Inflammatory macrophage treated with lipopolysaccharide for 1 hour (primary cell): ENCODE results near the gene AGAP1.
"Not testable (repeated sequence)": the region's sequence is repeated elsewhere in the genome, so short reads cannot be mapped to it uniquely, and the experiment has no call there.

ENCODE experiments used
- DNase-seq, 2 donors: peaks; one replicate each; pipeline ENCODE4 v3.0.0-alpha.2; 2020 to 2022

Gene AGAP1

DNA sequence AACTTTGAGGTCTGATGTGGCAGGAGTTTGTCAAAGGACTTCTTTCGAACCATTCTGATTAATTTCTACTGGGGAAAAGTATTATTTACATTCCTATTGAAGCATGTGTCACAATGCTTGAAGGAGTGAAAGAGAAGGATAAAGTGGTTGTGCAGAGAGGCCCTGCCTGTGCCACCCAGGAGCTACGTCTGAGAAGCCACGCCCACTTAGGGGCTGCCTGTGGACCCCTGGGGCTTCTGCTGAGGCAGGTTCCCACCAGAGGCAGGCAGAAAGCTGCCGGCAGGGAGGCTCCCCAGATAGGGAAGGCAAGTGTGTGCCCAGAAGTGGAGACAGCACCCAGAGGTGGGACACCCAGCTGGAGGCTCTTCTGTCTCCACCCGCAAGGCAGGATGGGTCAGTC, 627.0 kb downstream of the AGAP1 start:
- DNase-seq: no peak

DNA sequence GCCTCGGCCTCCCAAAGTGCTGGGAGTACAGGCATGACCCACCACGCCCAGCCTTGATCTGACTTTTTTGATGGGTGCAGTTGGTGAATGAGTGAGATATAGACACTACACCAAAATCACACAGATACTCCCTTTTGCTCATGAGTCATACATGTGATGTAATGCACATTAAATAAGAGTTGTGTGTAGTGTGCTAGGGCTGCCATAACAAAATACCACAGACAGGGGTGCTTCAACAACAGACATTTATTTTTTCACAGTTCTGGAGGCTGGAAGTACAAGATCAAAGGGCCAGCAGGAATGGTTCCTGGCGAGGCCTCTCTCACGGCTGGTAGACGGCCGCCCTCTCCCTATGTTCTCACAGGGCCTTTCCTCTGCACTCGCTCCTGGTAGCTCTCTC, 627.7 kb downstream of the AGAP1 start:
- no peak for DNase-seq

DNA sequence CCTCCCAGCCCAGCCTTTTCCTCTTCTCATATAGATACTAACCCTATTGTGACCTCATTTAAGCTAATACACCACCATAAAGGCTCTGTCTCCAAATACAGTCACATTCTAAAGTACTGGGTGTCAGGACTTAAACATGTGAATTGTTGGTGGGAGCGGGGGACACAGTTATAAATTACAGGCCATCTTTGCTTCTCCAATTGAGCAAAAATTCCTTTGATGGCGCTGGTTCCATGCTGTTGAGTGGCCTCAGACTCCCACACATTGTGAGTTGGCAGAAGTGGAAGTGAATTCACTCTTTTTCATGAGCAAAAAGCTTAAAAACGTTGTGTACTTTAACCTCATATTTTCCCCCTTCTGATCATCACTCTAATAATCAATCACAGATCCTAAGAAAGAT, 628.4 kb downstream of the AGAP1 start:
- DNase-seq: no peak

DNA sequence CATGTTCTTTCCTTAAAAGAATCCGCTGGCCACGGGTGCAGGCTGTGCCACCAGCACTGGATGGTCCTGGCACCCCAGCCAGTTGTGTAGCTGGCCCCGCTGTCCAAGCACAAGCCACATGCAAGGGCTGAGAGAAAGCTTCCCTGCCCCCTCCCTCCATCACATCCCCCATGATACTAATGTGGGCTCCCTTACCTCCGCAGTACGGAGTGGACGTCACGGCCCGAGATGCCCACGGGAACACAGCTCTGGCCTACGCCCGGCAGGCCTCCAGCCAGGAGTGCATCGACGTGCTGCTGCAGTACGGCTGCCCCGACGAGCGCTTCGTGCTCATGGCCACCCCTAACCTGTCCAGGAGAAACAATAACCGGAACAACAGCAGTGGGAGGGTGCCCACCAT, 629.9 kb downstream of the AGAP1 start:
- DNase-seq: no peak

DNA sequence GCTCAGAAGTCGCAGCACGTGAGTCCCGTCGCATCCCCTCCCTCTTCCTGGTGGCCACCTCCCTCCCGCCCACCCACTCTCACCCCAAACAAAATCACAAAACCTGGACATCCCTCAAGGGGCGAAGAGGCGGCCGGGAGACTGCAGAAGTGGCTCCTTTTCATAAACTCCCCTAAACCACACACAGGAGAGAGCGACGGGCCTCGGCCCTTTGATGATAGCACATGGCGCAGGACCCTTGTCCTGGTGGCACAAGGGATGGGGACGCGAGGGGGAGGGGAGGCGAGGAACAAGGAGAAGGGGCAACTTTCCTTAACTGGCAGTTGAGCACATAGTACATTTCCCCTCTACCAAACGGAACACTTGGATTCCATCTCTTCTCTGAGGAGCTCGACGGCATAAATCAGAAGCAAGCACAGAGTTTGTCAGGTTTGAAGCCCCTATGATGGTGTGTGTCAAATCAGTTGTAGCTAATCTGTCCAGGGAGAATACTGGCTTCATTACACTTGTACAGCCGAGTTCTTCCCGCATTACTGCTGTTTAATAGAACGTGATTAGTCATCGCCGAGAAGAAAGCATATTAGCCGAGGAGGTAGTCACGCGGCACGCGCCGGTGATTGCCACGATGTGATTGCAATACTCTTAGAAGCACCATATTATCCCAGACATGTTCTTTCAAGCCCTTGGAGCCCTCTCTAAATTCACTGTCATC, 630.5 kb downstream of the AGAP1 start:
- no peak for DNase-seq

DNA sequence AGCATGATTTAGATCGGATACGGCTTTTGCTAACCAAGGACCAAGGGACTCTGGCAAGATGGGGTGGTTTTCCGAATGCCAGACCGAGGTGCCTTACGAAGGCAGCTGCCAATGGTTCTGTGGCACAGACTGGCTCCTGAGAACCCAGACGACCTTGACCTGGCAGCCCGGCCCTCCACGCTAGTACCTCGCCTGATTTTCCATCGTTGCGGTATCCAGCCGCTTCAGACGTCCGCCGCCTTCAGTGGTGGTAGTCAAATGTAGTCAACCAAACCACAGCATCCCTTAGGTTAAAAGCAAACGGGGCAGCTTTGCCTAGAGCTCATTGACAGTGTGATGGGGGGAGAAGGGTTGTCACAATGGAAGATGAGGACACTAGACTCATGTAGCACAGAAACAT, 631.7 kb downstream of the AGAP1 start:
- no peak for DNase-seq

DNA sequence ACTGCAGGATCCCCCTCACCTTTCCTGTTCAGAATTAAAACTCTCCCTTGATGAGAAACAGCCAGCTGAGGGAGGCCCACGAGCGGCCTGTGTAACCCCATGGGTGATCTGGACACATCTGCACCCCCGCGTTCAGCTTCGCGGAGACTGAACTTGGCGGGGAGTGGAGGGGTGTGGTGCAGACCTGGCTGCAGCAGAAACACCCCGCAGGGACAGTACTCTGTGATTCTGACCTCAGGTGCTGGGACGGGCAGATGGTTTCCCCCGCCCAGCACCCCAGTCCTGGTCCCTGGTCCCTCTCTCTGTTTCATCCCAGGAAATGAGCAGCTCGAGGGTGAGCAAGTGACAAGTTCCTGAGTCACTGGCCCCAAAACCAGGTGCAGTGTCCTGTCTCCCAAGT, 633.2 kb downstream of the AGAP1 start:
- DNase-seq: no peak

DNA sequence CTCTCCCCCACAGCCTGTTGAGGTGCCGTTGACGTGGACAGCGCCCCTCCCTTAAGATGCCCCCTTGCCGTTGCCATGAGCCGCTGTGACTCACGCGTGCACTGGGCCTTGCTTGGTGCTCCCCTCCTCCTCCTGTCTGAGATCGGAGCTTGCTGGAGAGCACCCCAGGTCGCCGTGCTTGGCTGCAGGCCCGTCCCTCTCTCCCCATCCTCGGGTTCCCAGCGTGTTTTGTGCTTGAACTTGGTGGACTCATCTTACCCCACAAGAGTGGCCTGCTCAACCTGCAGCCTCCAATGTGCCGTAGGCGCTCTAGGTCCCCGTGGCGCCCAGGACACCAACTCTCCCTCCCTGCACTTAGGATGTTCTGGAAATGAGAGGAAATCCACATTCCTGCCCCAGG, 634.5 kb downstream of the AGAP1 start:
- DNase-seq: no peak

DNA sequence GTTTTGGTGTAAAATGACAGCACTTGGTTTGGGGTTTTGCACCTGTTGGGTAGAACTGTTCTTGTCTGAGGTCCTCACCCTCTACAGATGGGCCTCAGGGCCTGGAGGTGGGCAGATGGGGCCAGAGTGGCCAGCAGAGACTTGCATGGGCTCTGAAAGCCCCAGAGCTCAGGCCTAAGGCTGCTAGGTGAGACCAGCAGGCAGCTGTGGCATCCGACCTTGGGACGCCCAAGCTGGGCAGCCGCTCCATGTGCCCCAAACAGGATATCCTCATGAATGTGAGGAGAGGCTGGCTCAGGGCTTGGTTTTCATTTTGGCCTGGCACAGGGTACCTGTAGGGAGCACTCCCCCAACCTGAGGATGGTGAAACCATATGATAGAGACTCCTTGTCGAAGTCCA, 636.1 kb downstream of the AGAP1 start:
- no peak for DNase-seq

GRCh38 chr2:236130349-236130998, 636.6 kb downstream of the AGAP1 start:
- no peak for DNase-seq

- no peak for DNase-seq
Observed at GRCh38 chr2:236131073-236131692, 637.3 kb downstream of the AGAP1 start.

DNA sequence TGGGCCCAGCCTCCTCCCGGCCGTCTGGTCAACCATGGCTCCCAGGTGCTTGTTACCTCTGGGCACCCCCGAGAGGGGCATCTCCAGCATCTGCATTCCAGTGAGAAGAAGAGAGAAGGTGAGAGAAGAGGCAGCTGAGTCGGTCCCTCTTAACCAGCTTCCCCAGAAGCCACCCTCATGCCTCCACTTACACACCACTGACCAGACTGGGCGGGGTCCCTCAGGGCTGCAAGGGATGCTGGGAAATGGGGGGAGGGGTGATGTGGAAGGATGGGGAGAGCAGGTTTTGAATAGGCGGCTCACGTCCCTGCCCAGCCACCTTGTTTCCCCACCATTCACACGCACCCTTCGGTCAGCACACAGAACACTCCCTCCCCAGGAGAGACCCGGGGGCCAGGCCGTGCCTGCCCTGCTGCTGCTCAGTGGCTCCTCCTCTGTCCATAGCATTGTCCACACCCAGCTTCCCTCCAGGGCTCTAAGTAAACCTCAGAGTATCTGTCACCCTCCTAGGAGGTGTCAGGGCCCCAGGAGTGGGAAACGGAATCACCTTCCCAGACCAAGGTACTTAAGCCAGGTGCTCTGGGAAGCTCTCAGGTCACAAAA, 639.7 kb downstream of the AGAP1 start:
- no peak for DNase-seq

DNA sequence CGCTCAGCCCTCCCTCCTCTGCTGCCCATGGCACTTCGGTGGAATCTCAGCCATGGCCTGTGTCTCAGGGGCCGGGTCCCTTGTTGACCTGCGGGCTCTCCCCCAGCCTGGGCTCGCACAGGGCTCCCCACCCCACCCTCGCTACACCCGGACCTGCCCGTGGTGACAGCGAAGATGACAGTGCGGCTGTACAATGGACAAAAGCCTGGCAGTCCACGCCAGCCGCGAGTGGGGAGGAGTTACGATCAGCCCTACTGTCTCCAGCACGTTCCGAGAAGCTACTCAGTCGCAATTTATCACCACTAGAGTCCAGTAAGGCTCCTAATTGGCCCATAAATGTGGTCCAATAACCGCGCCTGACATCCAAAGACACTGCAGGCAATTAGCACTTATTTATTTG, 642.7 kb downstream of the AGAP1 start:
- no peak for DNase-seq

GRCh38 chr2:236137066-236137465, 643.2 kb downstream of the AGAP1 start:
- no peak for DNase-seq

DNA sequence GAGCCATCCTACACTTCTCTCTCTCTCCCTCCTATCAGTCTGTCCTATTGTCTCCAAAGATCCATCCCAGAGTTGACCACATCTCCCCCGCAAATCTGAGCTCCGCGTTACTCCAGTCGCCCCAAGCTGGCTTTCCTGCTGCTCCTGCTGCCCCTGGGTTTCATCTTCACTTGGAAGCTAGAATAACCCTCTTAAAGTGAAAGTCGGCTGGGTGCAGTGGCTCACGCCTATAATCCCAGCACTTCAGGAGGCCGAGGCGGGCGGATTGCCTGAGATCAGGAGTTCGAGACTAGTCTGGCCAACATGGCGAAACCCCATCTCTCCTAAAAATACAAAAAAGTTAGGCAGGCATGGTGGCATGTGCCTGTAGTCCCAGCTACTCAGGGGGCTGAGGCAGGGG, 647.8 kb downstream of the AGAP1 start:
- DNase-seq: not testable (repeated sequence)

- DNase-seq: no peak
Observed at GRCh38 chr2:236143811-236144210, 650.0 kb downstream of the AGAP1 start.

DNA sequence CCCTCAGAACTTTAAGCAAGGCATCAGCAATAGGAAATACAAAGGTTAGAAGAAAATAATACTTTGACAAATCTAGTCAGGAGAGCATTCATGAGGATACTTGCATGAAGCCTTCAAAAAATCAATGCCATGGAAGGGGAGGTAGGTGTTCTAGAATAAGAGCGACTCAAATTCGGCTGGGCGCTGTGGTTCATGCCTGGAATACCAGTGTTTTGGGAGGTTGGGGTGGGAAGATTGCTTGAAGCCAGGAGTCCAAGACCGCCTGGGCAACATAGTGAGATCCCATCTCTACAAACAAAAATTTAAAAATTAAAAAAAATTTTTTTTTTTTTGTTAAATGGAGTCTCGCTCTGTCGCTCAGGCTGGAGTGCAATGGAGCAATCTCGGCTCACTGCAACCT, 652.6 kb downstream of the AGAP1 start:
- no peak for DNase-seq

GRCh38 chr2:236155406-236155805, 661.6 kb downstream of the AGAP1 start:
- DNase-seq: no peak

DNA sequence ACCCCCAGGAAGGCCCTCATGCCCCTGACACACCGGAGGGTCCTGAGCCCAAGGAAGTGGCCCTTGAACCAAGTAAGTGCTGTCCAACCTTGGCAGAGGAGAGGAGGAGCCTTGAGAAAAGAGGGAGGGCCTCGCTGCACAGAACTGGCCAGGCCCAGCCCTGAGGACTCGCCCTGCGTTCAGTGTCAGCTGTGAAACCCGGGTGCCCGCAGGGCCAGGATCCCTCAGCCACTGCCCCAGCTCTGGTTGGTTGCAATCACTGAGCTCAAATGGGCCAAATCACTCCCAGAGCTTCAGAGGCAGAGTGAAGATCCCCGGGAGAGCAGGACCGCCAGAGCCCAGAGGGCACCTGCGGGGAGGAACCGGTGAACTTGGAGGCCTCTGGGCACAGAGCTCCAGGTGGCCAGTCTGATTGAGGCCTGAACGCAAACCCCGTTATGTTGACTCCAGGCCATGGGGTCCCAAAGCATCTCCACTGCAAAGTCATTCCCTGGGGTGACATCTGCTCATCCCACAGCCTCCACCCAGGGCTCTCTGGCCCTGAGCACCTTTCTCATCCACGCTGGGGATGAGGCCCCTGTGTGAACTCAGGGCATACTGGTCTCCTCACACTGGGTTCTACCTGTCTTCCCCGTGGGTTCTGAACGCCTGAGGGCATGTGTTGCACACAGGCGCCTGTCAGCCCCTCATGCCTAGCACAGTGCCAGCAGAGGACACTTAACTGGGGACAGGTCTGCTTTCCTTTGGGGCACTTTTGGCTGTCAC, 662.4 kb downstream of the AGAP1 start:
- DNase-seq: no peak

DNA sequence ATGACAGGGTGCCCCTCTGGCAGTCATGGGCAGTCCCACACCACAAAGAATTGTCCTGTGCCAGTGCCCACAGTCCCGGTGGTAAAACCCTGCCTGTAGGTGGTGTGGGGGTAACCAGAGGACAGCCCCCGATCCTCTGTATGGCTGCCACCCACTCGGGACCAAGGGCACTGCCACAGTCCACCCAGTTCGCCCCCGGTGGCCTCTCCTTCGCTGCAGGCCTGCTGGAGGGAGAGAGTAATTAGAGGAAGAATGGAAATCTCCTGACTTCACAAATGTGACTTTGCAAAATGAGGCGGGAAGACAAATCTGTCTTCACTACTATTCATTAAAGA, 663.0 kb downstream of the AGAP1 start:
- no peak for DNase-seq

DNA sequence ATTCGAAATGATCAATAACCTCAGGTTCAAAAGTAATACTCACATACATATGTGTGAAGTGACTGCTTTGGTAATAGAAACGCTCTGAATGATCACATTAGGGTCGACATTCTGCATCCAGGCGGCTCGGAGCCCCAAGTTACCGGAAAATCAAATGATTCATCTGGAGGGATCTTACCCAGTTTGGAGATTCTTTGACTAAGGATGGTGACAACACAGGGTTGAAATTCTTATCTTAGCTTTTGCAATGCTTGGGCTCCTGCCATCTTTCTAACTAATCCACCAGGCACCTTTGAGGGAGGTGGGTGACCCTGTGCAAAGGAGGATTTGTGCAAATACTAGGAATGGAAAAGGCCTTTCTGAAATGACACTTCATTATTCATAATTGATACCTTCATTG, 663.5 kb downstream of the AGAP1 start:
- no peak for DNase-seq

DNA sequence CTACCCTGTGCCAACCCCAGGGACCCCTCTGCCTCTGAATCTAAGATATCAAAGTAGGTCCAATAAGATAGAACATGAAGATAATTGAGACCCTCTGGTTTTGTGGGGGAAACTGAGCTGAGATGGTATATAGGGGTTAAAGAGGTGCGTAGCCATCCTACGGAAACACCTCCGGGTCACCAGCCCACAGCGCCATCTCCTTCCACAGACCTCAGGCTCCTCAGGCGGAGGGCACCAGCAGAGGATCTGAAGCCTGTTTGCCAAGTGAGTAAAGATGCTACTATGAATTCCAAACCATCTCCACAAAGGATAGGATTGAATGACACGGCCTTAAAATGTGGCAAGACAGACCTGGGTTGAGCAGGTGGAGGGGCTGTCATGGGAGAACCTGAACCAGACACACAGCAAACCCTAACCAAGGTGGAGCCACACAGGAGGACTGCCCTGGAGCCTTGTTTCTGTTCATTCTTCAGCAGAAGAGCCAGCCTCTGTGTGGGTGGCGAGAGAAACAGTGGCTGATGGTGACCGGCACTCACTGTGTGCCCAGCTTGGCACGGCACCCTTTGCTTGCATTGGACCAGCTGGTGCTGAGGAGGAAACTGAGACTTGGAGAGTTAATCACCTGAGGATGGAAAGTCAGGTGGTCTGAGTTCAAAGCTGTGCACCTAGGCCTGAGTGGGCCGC, 664.1 kb downstream of the AGAP1 start:
- DNase-seq: no peak
